ENCODE results near the gene SLIT1.

Gene SLIT1

DNA sequence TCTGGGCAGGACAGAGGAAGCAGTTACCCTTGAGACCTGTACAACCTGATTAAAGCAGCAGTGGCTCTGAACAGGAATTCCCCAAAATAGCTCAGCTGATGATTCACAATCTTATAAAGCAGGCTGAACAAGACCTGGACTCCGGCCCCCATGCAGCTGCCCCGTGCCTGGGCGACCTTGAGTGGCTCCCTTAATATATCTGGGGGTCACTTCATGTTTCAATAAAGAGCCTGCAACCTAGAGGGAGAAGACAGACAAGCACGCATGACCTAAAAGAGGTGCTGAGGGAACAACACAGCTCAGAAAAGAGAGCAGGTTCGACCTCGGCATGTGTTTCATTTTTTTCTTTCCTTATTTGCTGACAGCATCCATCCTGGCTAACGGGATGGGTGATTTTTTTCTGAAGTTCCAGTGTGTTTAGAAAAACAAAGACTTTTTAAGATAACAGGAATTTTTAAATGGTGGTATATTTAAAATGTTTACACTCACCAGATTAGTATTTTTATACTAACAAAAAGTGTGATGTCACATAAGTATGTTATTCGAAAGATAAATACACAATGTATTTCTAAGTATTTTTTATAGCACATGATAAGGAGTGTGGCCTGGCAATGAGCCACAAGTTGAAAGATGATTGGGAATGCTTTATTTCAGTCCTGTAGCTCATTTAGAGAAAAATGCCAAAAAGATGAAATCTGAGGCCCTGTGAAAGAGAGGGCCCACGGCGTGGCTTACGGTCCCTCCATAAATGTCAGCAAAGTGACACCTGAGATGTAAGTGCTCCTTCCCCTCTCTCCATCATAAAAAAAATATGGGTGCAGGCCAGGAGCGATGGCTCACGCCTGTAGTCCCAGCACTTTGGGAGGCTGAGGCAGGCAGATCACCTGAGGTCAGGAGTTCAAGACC lies 161.3 kb downstream of the SLIT1 start:
- no peaks in the 10 kb centered on the region for H3K4me1 ChIP-seq (ENCODE audit: control insufficient read depth, insufficient read depth, low read length, poor library complexity, severe bottlenecking)
- H3K9me3 ChIP-seq (ENCODE audit: control insufficient read depth, low read length) = no peaks in the 10 kb centered on the region
- H3K4me3 ChIP-seq (ENCODE audit: insufficient read depth, low read depth, low read length, poor library complexity, severe bottlenecking) = no peak overlapping the region
- H3K27me3 ChIP-seq (replicated peaks; ENCODE audit: control insufficient read depth, insufficient read depth, low read length, poor library complexity, severe bottlenecking) = no peaks in the 10 kb centered on the region
- no peak overlapping the region for H3K27ac ChIP-seq (ENCODE audit: insufficient read depth, low read length, poor library complexity, severe bottlenecking)
- no peaks in the 10 kb centered on the region for H3K36me3 ChIP-seq (ENCODE audit: control insufficient read depth, insufficient read depth, low read length)
- no peak for DNase-seq

- no peaks in the 10 kb centered on the region for H3K27me3 ChIP-seq (replicated peaks; ENCODE audit: control insufficient read depth, insufficient read depth, low read length, poor library complexity, severe bottlenecking)
- H3K27ac ChIP-seq (ENCODE audit: insufficient read depth, low read length, poor library complexity, severe bottlenecking) = no peak overlapping the region
- no peaks in the 10 kb centered on the region for H3K4me1 ChIP-seq (ENCODE audit: control insufficient read depth, insufficient read depth, low read length, poor library complexity, severe bottlenecking)
- no peaks in the 10 kb centered on the region for H3K36me3 ChIP-seq (ENCODE audit: control insufficient read depth, insufficient read depth, low read length)
- no peaks in the 10 kb centered on the region for H3K9me3 ChIP-seq (ENCODE audit: control insufficient read depth, low read length)
- no peak overlapping the region for H3K4me3 ChIP-seq (ENCODE audit: insufficient read depth, low read depth, low read length, poor library complexity, severe bottlenecking)
- no peak for DNase-seq
Measured at GRCh38 chr10:97023401-97024167, 162.2 kb downstream of the SLIT1 start.

GRCh38 chr10:97022616-97023015 lies 163.1 kb downstream of the SLIT1 start:
- H3K36me3 ChIP-seq (ENCODE audit: control insufficient read depth, insufficient read depth, low read length) = no peaks in the 10 kb centered on the region
- DNase-seq = no peak
- H3K4me3 ChIP-seq (ENCODE audit: insufficient read depth, low read depth, low read length, poor library complexity, severe bottlenecking) = no peak overlapping the region
- no peaks in the 10 kb centered on the region for H3K4me1 ChIP-seq (ENCODE audit: control insufficient read depth, insufficient read depth, low read length, poor library complexity, severe bottlenecking)
- H3K27me3 ChIP-seq (replicated peaks; ENCODE audit: control insufficient read depth, insufficient read depth, low read length, poor library complexity, severe bottlenecking) = no peaks in the 10 kb centered on the region
- H3K27ac ChIP-seq (ENCODE audit: insufficient read depth, low read length, poor library complexity, severe bottlenecking) = no peak overlapping the region
- no peaks in the 10 kb centered on the region for H3K9me3 ChIP-seq (ENCODE audit: control insufficient read depth, low read length)

- H3K4me1 ChIP-seq (ENCODE audit: control insufficient read depth, insufficient read depth, low read length, poor library complexity, severe bottlenecking) = peaks cover 2% of the 10 kb centered on the region
- H3K36me3 ChIP-seq (ENCODE audit: control insufficient read depth, insufficient read depth, low read length) = no peaks in the 10 kb centered on the region
- H3K9me3 ChIP-seq (ENCODE audit: control insufficient read depth, low read length) = no peaks in the 10 kb centered on the region
- H3K27ac ChIP-seq (ENCODE audit: insufficient read depth, low read length, poor library complexity, severe bottlenecking) = no peak overlapping the region
- no peak overlapping the region for H3K4me3 ChIP-seq (ENCODE audit: insufficient read depth, low read depth, low read length, poor library complexity, severe bottlenecking)
- no peaks in the 10 kb centered on the region for H3K27me3 ChIP-seq (replicated peaks; ENCODE audit: control insufficient read depth, insufficient read depth, low read length, poor library complexity, severe bottlenecking)
- DNase-seq = no peak
Measured at GRCh38 chr10:97020452-97021400, 165.0 kb downstream of the SLIT1 start.

DNA sequence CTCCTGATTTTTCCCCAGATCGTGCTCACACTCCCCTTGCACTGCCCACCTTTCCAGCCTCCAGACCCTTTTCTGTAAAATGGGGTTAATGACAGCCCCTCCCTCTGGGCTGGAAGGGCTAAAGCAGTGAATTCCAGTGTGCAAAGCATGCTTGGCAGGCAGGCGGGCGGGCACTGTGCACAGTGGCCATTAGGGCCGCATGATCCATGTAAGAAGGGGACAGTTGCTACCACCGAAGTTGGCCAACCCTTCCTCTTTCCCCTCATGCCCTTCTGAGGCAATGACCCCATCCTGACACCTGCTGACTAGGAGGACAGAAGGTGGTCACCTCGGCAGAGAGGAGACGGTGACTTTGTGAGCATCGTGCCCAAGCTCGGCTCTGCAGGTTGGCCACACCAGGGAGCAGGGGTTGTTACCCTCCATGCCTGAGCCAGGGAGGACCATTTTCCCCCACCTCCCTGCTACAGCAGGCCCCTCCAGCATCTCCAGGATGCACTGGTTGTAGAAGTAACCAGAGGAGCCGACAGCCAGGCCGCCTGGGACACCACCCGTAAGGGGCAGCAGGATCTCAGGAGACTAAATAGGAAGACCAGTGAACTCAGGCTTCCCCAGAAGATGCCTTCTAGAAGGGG lies 166.4 kb downstream of the SLIT1 start:
- Histone ChIP-seq H3K4me3 (ENCODE audit: insufficient read depth, low read depth, low read length, poor library complexity, severe bottlenecking) (no peak overlapping the region), H3K27me3 (replicated peaks; ENCODE audit: control insufficient read depth, insufficient read depth, low read length, poor library complexity, severe bottlenecking) (no peaks in the 10 kb centered on the region), H3K9me3 (ENCODE audit: control insufficient read depth, low read length) (no peaks in the 10 kb centered on the region), H3K4me1 (ENCODE audit: control insufficient read depth, insufficient read depth, low read length, poor library complexity, severe bottlenecking) (peaks cover 2% of the 10 kb centered on the region), H3K27ac (ENCODE audit: insufficient read depth, low read length, poor library complexity, severe bottlenecking) (no peak overlapping the region), H3K36me3 (ENCODE audit: control insufficient read depth, insufficient read depth, low read length) (no peaks in the 10 kb centered on the region)
- DNase-seq = no peak

DNA sequence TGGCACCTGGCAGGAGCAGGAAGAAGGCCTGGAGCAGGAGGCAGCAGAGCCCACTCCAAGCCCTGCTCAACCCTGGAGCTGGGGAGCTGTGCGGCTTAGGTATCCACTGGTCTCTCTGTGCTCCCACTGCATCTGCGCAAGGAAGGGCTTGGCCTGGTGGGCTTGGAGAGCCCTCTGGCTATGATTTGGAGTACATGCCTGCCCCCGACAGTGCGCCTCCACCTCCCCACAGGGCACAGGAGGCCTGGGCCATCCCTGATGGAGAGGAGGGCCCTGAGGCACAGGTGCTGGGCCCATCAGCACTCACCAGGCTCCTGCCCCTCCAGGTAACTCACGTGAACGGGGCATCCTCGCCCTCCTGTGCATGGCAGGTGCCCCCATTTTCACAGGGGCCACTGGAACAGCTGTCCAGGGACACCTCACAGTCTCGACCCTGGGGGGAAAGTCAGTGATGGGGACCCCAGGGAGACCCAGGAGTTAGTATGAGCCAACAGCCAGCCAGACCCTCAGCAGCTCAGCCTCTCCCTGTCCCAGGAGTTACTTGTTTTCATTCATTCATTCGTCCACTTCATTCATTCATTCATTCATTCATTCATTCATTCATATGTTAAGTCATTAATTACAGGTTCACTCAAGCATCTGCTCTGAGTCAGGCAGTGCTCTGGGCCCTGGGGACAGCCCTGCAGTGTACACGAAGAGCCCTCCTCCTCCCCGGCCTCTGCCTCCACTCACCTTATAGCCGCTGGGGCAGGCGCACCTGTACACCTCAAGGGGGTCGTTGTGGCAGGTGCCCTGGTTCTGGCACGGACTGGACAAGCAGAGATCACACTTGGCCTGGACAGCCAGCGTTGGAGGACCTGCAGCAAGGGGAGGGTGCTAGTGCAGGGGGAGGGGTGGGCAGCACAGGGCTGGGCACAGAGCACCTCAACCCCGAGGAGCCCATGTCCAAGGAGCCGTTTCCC lies 167.2 kb downstream of the SLIT1 start:
- Histone ChIP-seq H3K36me3 (ENCODE audit: control insufficient read depth, insufficient read depth, low read length) (no peaks in the 10 kb centered on the region), H3K4me3 (ENCODE audit: insufficient read depth, low read depth, low read length, poor library complexity, severe bottlenecking) (no peak overlapping the region), H3K4me1 (ENCODE audit: control insufficient read depth, insufficient read depth, low read length, poor library complexity, severe bottlenecking) (peaks cover 2% of the 10 kb centered on the region), H3K27me3 (replicated peaks; ENCODE audit: control insufficient read depth, insufficient read depth, low read length, poor library complexity, severe bottlenecking) (no peaks in the 10 kb centered on the region), H3K9me3 (ENCODE audit: control insufficient read depth, low read length) (no peaks in the 10 kb centered on the region), H3K27ac (ENCODE audit: insufficient read depth, low read length, poor library complexity, severe bottlenecking) (no peak overlapping the region)
- no peak for DNase-seq

DNA sequence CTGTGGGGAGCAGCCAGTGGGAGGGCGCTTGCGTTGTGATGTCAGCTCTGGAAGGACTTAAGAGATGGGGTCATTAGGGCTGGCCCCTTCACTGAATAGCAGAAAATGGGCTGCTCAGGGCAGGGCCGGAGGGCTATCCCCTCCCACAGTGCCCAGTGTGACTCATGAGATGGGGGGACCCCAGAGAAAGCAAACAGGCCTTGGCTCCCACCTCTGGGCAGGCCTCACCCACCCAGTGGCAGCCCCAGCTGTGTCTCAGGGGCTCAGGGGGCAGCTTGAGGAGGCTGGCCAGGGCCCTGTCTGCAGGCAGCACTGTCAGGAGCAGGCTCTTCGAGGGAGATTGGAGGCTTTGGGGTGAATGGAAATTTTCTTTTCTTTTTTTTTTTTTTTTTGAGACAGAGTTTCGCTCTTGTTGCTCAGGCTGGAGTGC lies 168.3 kb downstream of the SLIT1 start:
- H3K36me3 ChIP-seq (ENCODE audit: control insufficient read depth, insufficient read depth, low read length) = no peaks in the 10 kb centered on the region
- H3K27me3 ChIP-seq (replicated peaks; ENCODE audit: control insufficient read depth, insufficient read depth, low read length, poor library complexity, severe bottlenecking) = no peaks in the 10 kb centered on the region
- H3K4me1 ChIP-seq (ENCODE audit: control insufficient read depth, insufficient read depth, low read length, poor library complexity, severe bottlenecking) = peaks cover 2% of the 10 kb centered on the region
- no peak overlapping the region for H3K4me3 ChIP-seq (ENCODE audit: insufficient read depth, low read depth, low read length, poor library complexity, severe bottlenecking)
- H3K9me3 ChIP-seq (ENCODE audit: control insufficient read depth, low read length) = no peaks in the 10 kb centered on the region
- DNase-seq = no peak
- H3K27ac ChIP-seq (ENCODE audit: insufficient read depth, low read length, poor library complexity, severe bottlenecking) = no peak overlapping the region

DNA sequence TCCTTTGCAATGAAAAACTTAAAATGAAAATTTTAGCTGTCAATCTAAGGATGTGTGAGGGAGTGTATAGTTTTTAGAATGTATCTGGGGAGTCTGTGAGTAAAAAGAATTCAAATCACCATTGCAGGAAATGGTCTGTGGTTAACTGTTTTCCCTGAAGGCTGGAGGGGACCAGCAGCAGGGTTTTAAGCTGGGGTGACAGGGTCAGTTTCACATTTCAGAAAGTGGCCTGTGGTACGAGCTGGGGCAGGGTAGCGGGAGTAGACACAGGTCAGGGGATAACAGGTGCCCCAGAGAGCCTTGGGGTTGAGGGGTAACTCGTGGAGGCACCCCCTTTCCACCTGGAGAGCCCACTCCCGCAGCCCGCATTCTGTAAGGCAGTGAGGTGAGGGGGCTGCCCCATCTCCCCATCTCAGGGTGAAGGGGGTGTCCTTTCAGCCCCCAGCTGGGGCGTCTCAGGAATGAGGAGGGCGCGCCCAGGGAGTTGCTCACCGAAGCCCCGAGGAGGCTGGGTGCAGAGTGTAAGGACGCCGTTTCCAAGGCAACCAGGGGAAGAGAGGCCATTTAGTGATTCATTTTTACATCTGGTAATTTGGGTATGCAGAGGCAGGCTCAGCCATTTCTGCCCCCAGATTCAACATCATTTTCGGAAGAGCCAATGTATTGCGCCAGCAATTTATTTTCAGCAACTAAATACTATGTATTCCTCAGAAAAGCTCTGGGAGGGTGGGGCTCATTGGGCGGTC lies 168.9 kb downstream of the SLIT1 start:
- DNase-seq = no peak
- Histone ChIP-seq H3K4me3 (ENCODE audit: insufficient read depth, low read depth, low read length, poor library complexity, severe bottlenecking) (no peak overlapping the region), H3K27ac (ENCODE audit: insufficient read depth, low read length, poor library complexity, severe bottlenecking) (no peak overlapping the region), H3K4me1 (ENCODE audit: control insufficient read depth, insufficient read depth, low read length, poor library complexity, severe bottlenecking) (peaks cover 2% of the 10 kb centered on the region), H3K9me3 (ENCODE audit: control insufficient read depth, low read length) (no peaks in the 10 kb centered on the region), H3K27me3 (replicated peaks; ENCODE audit: control insufficient read depth, insufficient read depth, low read length, poor library complexity, severe bottlenecking) (no peaks in the 10 kb centered on the region), H3K36me3 (ENCODE audit: control insufficient read depth, insufficient read depth, low read length) (no peaks in the 10 kb centered on the region)

Data from effector memory CD4-positive, alpha-beta T cell (primary cell).